ENCODE measurements around the gene BRIP1. TPM values are rescaled to one million over a fixed set of nuclear protein-coding genes. Genes with fewer than 3 reads are reported as not detected.

BRIP1 gene
- total RNA-seq, 2 donors from 2014 or later: 1.3 to 3.9 TPM

DNA sequence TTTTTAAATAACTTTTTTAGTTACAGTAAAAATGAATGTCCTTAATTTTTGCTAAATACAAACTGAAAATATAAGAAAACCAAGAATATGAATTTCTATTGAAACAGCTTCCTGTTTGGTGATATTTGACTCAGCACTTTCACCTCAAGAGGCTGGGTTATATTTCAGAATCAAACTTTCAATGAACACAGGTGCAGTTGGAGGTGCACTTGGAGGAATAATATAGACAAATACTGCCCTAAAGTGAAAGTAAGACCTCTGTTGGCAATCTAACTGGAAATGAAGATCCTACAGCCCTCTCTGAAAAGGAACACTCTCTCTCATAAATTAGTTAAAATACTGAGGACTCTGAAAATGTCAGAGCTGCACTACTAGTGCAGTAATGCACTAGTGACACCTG is 106.2 kb downstream of the BRIP1 start:
- intact Hi-C loops (cut with DNase I): no loop called here
- Histone ChIP-seq H3K27me3 (replicated peaks; ENCODE audit: insufficient read depth) (no peaks in the 10 kb centered on the region), H3K9me3 (no peaks in the 10 kb centered on the region), H3K4me3 (no peak overlapping the region), H3K27ac (no peak overlapping the region), H3K36me3 (no peaks in the 10 kb centered on the region), H3K4me1 (replicated peaks) (no peaks in the 10 kb centered on the region)
- TF ChIP-seq POLR2A (IDR thresholded peaks at IDR 0.05) (no peak), POLR2AphosphoS5 (IDR thresholded peaks at IDR 0.05) (no peak)
- TF ChIP-seq, protein P1, sequence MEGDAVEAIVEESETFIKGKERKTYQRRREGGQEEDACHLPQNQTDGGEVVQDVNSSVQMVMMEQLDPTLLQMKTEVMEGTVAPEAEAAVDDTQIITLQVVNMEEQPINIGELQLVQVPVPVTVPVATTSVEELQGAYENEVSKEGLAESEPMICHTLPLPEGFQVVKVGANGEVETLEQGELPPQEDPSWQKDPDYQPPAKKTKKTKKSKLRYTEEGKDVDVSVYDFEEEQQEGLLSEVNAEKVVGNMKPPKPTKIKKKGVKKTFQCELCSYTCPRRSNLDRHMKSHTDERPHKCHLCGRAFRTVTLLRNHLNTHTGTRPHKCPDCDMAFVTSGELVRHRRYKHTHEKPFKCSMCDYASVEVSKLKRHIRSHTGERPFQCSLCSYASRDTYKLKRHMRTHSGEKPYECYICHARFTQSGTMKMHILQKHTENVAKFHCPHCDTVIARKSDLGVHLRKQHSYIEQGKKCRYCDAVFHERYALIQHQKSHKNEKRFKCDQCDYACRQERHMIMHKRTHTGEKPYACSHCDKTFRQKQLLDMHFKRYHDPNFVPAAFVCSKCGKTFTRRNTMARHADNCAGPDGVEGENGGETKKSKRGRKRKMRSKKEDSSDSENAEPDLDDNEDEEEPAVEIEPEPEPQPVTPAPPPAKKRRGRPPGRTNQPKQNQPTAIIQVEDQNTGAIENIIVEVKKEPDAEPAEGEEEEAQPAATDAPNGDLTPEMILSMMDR (IDR thresholded peaks at IDR 0.05): no peak
- DNase-seq (ENCODE audit: low spot score): no peak

DNA sequence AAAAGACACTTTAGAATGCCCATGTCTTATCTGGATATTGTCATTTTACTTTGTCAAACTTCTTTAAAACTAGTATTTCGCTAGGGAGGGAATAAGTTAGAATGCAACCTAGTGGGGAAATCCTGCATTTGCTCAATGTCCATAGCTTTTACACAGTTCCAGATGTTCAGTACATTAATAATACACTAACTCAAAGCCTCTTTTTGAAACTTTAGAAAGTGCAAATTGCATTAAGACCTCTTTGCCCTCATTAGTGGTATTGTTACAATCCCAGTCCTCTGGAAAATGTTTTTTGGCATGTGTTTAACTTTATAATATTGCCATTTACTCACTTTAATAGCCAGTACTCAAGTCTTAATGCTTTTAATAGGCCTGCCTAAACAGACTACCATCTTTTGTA is 106.8 kb downstream of the BRIP1 start:
- WGBS: 94% methylated on average over 1 of the region's 1 CpG
- intact Hi-C loops (cut with DNase I): no loop called here
- TF ChIP-seq POLR2AphosphoS5 (IDR thresholded peaks at IDR 0.05) (no peak), POLR2A (IDR thresholded peaks at IDR 0.05) (no peak)
- TF ChIP-seq, protein P1 (IDR thresholded peaks at IDR 0.05): no peak
- Histone ChIP-seq H3K4me1 (replicated peaks) (no peaks in the 10 kb centered on the region), H3K4me3 (no peak overlapping the region), H3K9me3 (no peaks in the 10 kb centered on the region), H3K36me3 (no peaks in the 10 kb centered on the region), H3K27ac (no peak overlapping the region), H3K27me3 (replicated peaks; ENCODE audit: insufficient read depth) (no peaks in the 10 kb centered on the region)
- DNase-seq (ENCODE audit: low spot score): no peak

DNA sequence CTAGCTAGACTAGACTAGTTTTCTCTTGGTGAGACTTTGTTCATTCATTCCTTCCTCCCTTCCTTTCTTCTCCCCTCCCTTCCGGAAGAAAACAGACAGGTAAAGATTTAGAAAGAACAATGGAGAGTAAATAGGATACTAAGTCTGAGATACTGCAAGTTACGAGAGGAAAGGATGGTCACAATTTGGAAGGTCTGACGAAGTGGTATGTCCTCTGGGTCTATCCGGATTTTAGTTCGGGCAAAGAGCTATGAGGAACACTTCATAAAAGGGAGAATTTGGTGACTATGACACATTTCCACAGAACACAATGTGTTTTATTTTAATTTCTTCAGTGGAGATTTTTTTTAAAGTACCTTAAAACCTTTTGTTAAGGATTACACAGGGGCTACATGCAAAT is 107.7 kb downstream of the BRIP1 start:
- Histone ChIP-seq H3K4me3 (no peak overlapping the region), H3K27ac (no peak overlapping the region), H3K36me3 (no peaks in the 10 kb centered on the region), H3K27me3 (replicated peaks; ENCODE audit: insufficient read depth) (no peaks in the 10 kb centered on the region), H3K4me1 (replicated peaks) (no peaks in the 10 kb centered on the region), H3K9me3 (no peaks in the 10 kb centered on the region)
- DNase-seq (ENCODE audit: low spot score): no peak
- TF ChIP-seq, protein P1 (IDR thresholded peaks at IDR 0.05): no peak
- TF ChIP-seq POLR2AphosphoS5 (IDR thresholded peaks at IDR 0.05) (no peak), POLR2A (IDR thresholded peaks at IDR 0.05) (no peak)
- intact Hi-C loops (cut with DNase I): no loop called here
- 97% methylated on average over 5 of the region's 5 CpGs for WGBS

DNA sequence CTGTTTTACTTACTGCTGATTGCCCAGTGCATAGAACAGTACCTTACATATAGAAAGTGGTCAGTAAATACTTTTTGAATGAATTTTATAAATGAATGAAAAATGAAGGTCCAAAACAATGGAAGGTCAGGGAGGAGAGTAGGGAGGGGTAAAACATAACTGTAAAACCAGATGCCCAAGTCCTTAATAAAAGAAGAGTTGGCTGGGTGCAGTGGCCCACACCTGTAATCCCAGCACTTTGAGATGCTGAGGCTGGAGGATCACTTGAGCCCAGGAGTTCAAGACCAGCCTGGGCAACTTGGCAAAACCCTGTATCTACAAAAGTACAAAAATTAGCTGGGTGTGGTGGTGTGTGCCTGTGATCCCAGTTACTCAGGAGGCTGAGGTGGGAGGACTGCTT is 108.2 kb downstream of the BRIP1 start:
- Histone ChIP-seq H3K4me3 (no peak overlapping the region), H3K4me1 (replicated peaks) (no peaks in the 10 kb centered on the region), H3K9me3 (no peaks in the 10 kb centered on the region), H3K36me3 (no peaks in the 10 kb centered on the region), H3K27me3 (replicated peaks; ENCODE audit: insufficient read depth) (no peaks in the 10 kb centered on the region), H3K27ac (no peak overlapping the region)
- no peak for DNase-seq (ENCODE audit: low spot score)
- intact Hi-C loops (cut with DNase I): no loop called here
- TF ChIP-seq POLR2AphosphoS5 (IDR thresholded peaks at IDR 0.05): no peak
- TF ChIP-seq, protein P1 (IDR thresholded peaks at IDR 0.05): no peak
- no peak for TF ChIP-seq POLR2A (IDR thresholded peaks at IDR 0.05)

DNA sequence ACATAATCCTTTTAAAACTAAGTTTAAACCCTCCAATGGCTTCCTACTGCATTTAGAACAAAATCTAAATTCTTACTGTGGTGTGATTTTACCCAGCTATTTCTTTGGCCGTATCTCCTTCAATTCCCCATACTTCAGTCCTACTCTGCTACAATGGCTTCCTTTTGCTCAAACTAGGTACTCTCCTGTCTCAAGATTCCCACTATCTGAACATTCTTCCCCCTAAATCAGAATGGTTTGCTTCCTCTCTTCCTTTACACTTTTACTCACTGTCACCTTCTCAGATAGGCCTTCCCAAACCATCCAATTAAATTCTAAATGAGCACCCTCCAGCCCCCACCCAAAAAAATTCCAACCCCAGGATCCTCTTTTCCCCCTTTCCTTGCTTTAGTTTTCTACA is 109.2 kb downstream of the BRIP1 start:
- 96% methylated on average over 1 of the region's 1 CpG for WGBS

More for the DNA sequence above, 109.2 kb downstream of the BRIP1 start:
- H3K27ac ChIP-seq: no peak overlapping the region
- no peak overlapping the region for H3K4me3 ChIP-seq
- intact Hi-C loops (cut with DNase I): no loop called here
- H3K27me3 ChIP-seq (replicated peaks; ENCODE audit: insufficient read depth): no peaks in the 10 kb centered on the region
- no peaks in the 10 kb centered on the region for H3K36me3 ChIP-seq
- TF ChIP-seq POLR2A (IDR thresholded peaks at IDR 0.05) (no peak), POLR2AphosphoS5 (IDR thresholded peaks at IDR 0.05) (no peak)
- TF ChIP-seq, protein P1 (IDR thresholded peaks at IDR 0.05): no peak
- H3K9me3 ChIP-seq: no peaks in the 10 kb centered on the region
- no peak for DNase-seq (ENCODE audit: low spot score)
- H3K4me1 ChIP-seq (replicated peaks): no peaks in the 10 kb centered on the region

Data from prostate gland (tissue), 2 donors.